ENCODE measurements around the gene KCTD7. TPM values are rescaled to one million over a fixed set of nuclear protein-coding genes. Genes with fewer than 3 reads are reported as not detected.
"Not testable (repeated sequence)": the region's sequence is repeated elsewhere in the genome, so short reads cannot be mapped to it uniquely, and the experiment has no call there.

Gene KCTD7
- total RNA-seq, 3 donors from 2014 or later: 7.4 to 24.8 (median 8.5) TPM

DNA sequence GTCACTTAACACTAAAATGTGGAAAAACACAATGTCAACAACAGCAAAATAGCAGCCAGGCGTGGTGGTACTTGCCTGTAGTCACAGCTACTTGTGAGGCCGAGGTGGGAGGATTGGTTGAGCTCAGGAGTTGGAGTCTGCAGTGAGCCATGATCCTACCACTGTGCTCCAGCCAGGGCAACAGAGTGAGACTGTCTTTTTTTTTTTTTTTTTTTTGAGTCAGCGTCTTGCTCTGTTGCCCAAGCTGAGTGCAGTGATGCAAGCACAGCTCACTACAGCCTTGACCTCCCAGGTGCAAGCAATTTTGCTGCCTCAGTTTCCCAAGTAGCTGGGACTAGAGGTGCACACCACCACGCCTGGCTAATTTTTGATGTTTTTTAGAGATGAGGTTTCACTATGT lies 6.1 kb downstream of the KCTD7 start:
- H3K36me3 ChIP-seq (ENCODE audit: low read depth): no peaks in the 10 kb centered on the region
- no peak for DNase-seq
- intact Hi-C loops (cut with DNase I, micrococcal nuclease): no loop called here
- no peak for ATAC-seq
- H3K9me3 ChIP-seq: no peaks in the 10 kb centered on the region
- H3K4me3 ChIP-seq: no peak overlapping the region
- H3K4me1 ChIP-seq (ENCODE audit: low read depth): peaks cover 3% of the 10 kb centered on the region
- TF ChIP-seq, protein P1, sequence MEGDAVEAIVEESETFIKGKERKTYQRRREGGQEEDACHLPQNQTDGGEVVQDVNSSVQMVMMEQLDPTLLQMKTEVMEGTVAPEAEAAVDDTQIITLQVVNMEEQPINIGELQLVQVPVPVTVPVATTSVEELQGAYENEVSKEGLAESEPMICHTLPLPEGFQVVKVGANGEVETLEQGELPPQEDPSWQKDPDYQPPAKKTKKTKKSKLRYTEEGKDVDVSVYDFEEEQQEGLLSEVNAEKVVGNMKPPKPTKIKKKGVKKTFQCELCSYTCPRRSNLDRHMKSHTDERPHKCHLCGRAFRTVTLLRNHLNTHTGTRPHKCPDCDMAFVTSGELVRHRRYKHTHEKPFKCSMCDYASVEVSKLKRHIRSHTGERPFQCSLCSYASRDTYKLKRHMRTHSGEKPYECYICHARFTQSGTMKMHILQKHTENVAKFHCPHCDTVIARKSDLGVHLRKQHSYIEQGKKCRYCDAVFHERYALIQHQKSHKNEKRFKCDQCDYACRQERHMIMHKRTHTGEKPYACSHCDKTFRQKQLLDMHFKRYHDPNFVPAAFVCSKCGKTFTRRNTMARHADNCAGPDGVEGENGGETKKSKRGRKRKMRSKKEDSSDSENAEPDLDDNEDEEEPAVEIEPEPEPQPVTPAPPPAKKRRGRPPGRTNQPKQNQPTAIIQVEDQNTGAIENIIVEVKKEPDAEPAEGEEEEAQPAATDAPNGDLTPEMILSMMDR (IDR thresholded peaks at IDR 0.05): no peak

DNA sequence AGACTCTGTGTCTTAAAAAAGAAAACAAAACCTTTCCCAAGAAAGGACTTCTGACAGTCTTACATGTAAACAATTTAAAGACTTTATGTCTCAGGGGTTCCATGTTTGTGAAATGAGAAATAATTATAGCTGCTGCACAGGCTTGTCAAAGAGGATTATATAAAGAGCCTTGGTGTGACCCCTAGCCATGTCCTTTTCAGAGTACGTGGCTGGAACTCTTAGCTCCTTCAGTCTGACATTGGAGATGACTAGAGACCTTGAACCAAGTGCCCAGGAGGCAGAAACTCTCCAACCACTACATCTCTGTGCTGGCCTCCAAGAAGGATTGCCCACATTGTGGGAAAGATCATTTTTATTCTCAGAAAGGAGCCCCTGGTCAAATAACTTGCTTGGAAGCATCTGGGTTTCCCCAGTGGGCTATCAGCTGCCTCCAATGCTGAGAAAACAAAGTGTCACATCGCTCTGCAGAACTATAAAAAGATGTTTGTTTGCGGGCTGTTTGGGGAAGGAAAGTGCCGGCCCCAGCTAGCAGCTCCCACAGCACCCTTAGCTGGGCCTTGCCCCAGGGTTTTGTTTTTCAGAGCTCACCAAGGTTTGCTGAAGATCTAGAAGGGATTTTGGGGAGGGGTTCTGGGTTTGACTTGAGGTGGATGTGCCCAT lies 6.8 kb downstream of the KCTD7 start:
- H3K36me3 ChIP-seq (ENCODE audit: low read depth); DNase-seq; intact Hi-C loops (cut with DNase I, micrococcal nuclease); H3K4me3 ChIP-seq; H3K4me1 ChIP-seq (ENCODE audit: low read depth); H3K9me3 ChIP-seq: not testable (repeated sequence)
- peak; percentile 4 for ATAC-seq

DNA sequence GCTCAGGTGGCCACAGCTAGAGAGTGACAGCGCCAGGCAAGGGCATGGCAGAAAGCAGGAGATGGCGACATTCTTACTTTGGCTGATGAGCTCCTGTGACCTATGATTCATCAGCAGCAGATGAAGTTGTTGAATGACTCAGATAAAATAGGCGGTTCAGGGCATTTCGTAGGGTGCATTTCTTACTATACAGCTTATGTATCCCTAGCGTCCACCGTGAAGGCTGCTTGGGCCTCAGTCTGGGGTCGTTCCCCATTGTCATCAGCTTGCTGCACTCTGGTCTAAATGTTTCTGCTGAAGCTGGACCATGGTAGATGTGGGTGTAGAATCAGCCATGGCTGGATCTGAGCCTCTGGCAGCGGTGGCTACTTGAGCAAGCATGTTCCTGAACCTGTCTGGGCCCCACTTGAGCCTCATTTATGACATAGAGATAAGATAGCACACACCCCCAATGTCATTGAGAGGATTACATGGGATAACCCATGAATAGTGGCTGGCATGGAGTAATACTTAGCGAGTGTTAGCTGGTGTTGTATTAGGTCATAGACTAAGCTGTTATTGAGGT lies 7.4 kb downstream of the KCTD7 start:
- H3K4me1 ChIP-seq (ENCODE audit: low read depth); H3K4me3 ChIP-seq; H3K9me3 ChIP-seq; H3K36me3 ChIP-seq (ENCODE audit: low read depth); DNase-seq; intact Hi-C loops (cut with DNase I, micrococcal nuclease): not testable (repeated sequence)
- peak; percentile 53 for ATAC-seq

DNA sequence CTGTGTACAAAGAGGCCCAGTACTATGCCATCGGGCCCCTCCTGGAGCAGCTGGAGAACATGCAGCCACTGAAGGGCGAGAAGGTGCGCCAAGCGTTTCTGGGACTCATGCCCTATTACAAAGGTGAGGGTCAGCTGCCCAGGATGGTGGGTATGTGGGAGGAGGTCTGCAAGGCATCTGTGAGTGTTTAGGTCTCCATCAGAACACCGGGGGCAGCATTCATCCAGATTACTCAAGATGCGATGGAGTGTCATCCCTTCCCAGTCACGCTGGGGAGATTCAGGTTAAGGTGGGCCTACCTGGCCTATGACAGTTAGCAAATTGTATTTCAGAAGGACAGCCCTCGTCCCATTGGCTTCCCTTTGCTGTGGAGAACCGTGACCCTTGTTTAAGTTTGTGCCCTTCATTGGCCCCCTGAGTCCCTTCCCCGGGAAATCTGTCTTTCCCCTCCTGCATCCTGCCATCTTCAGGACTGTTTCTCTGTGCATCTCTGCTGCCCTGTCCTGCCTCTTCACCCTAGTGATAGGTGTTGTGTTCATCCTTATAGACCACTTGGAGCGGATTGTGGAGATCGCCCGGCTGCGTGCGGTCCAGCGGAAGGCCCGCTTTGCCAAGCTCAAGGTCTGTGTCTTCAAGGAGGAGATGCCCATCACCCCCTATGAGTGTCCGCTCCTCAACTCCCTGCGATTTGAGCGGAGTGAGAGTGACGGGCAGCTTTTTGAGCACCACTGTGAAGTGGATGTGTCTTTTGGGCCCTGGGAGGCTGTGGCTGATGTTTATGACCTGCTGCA lies 9.8 kb downstream of the KCTD7 start:
- Histone ChIP-seq H3K36me3 (ENCODE audit: low read depth) (no peaks in the 10 kb centered on the region), H3K4me3 (no peak overlapping the region), H3K9me3 (no peaks in the 10 kb centered on the region), H3K4me1 (ENCODE audit: low read depth) (peaks cover 7% of the 10 kb centered on the region)
- DNase-seq: no peak
- TF ChIP-seq, protein P1 (IDR thresholded peaks at IDR 0.05): no peak
- ATAC-seq: no peak
- intact Hi-C loops (cut with DNase I, micrococcal nuclease): no loop called here

DNA sequence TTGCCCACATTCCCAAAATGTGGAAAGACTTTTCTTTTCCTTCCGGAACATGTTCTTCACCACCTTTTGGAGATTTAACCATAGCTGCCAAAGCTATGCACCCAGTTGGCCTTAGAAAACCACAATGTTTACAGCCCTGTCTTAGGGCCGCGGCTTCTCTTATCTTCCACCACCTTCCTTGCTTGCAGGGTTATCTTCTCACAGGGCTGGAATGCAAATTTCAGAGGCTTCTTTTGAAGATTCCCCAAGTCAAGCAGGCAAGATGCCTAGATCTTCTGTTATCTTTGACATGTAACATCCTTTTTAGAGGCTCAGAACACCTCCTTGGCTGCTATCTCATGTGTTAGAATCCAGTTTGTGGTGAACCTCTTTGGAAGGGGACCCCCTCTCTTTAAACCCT lies 11.1 kb downstream of the KCTD7 start:
- ATAC-seq: no peak
- intact Hi-C loops (cut with DNase I, micrococcal nuclease): no loop called here
- Histone ChIP-seq H3K36me3 (ENCODE audit: low read depth) (no peaks in the 10 kb centered on the region), H3K4me3 (no peak overlapping the region), H3K4me1 (ENCODE audit: low read depth) (peaks cover 7% of the 10 kb centered on the region), H3K9me3 (no peaks in the 10 kb centered on the region)
- no peak for DNase-seq
- TF ChIP-seq, protein P1 (IDR thresholded peaks at IDR 0.05): no peak

DNA sequence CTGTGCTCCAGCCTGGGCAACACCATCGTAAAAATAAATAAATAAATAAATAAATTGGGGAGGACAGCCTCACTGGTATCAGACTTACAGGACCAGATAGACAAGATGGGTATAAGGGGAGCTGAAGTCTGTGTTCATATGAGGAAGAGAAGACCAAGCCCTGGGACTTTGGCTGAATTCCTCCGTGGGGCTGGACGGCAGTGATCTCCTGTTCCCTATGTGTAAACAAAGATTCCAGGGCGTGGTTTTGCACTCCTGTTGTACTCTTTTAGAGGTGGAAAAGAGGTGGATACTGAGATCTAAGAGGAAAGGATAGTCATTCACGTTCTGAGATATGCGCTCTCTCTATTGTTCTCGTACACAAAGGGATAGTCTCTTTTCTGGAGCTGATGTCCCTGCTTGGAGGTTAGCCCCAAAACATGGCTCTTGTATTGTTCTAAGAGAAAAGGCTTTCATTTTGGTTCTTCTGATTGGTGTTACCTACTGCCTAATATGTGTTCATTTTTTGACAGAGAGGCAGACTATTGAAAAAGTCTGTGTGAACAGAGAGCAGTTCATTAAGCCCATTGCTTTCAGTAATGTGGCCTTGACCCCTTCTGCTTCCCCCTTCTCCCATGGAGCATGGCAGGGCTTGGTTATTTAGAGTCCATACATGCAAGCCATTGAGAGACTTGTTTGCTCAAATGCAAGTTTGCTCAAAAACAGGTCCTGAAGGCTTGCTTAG lies 12.3 kb downstream of the KCTD7 start:
- Histone ChIP-seq H3K4me1 (ENCODE audit: low read depth) (peaks cover 7% of the 10 kb centered on the region), H3K4me3 (no peak overlapping the region), H3K36me3 (ENCODE audit: low read depth) (no peaks in the 10 kb centered on the region), H3K9me3 (no peaks in the 10 kb centered on the region)
- TF ChIP-seq, protein P1 (IDR thresholded peaks at IDR 0.05): no peak
- ATAC-seq: peak; percentile 95
- peak; percentile 75 to 81 (median 77) for DNase-seq
- intact Hi-C loops (cut with DNase I, micrococcal nuclease): no loop called here
